PC-3 (cell line): ENCODE measurements around the gene ZNF512B. TPM values are rescaled to one million over a fixed set of nuclear protein-coding genes. Genes with fewer than 3 reads are reported as not detected.

Source experiments
- ATAC-seq: fragments of 200-7000 bp; cut with Tn5 transposase; 2 replicates; pipeline ENCODE4 v1.9.1; 2020; ENCODE audit warnings: mild to moderate bottlenecking, moderate library complexity
- BruUV-seq: library from RNA; stranded (reverse); fragments of 400-500 nt; replicated peaks from 2 replicates; lab custom pipeline; 2021; lab: Mats Ljungman, UMichigan
- CTCF ChIA-PET: fragments of 300-600 bp; sonication (Branson Sonifier 250); formaldehyde crosslinking; loops from one replicate; lab custom pipeline; 2022; ENCODE audit warnings: antibody characterized with exemption; lab: Charles Lee
- POLR2A ChIA-PET: fragments of 300-600 bp; sonication (Branson Sonifier 250); formaldehyde crosslinking; loops from one replicate; lab custom pipeline; 2022; ENCODE audit warnings: antibody characterized with exemption; ENCODE audit not compliant: unreplicated experiment; lab: Charles Lee
- DNase-seq: peaks from one replicate; pipeline ENCODE4 v3.0.0-alpha.2; 2015
- H2AFZ ChIP-seq: fragments of 300-600 bp; sonication (generic); 2 replicates; pipeline ENCODE4 v1.6.0; 2016; ENCODE audit warnings: antibody characterized with exemption, low read length
- H3F3A ChIP-seq: fragments of 300-600 bp; sonication (generic); one replicate; pipeline ENCODE4 v1.6.0; 2017; ENCODE audit warnings: antibody characterized with exemption, low read length, control low read depth, mild to moderate bottlenecking; ENCODE audit not compliant: unreplicated experiment
- H3K27ac ChIP-seq: fragments of 300-600 bp; sonication (generic); 2 replicates; pipeline ENCODE4 v1.5.1; 2016; ENCODE audit warnings: mild to moderate bottlenecking, low read length
- H3K27me3 ChIP-seq: fragments of 300-600 bp; sonication (generic); 2 replicates; pipeline ENCODE4 v1.6.1; 2016; ENCODE audit warnings: low read length, mixed read lengths
- H3K36me3 ChIP-seq: fragments of 300-600 bp; sonication (generic); 2 replicates; pipeline ENCODE4 v1.6.1; 2016; ENCODE audit warnings: low read depth, mixed run types, low read length, mixed read lengths
- H3K4me1 ChIP-seq: fragments of 300-600 bp; sonication (generic); 2 replicates; pipeline ENCODE4 v1.5.1; 2016; ENCODE audit warnings: low read length; ENCODE audit not compliant: insufficient read depth
- H3K4me2 ChIP-seq: fragments of 300-600 bp; sonication (generic); 2 replicates; pipeline ENCODE4 v1.6.0; 2016; ENCODE audit warnings: low read length
- H3K4me3 ChIP-seq: fragments of 300-600 bp; sonication (generic); 2 replicates; pipeline ENCODE4 v1.5.1; 2016; ENCODE audit warnings: mild to moderate bottlenecking, low read length, mixed read lengths
- H3K79me2 ChIP-seq: fragments of 300-600 bp; sonication (generic); 2 replicates; pipeline ENCODE4 v1.6.1; 2017; ENCODE audit warnings: low read length, mixed read lengths
- H3K9ac ChIP-seq: fragments of 300-600 bp; sonication (generic); 2 replicates; pipeline ENCODE4 v1.6.0; 2016; ENCODE audit warnings: mild to moderate bottlenecking, low read length
- H3K9me2 ChIP-seq: fragments of 300-600 bp; sonication (generic); replicated peaks from 2 replicates; pipeline ENCODE4 v1.6.1; 2016; ENCODE audit warnings: mixed run types, low read length, mixed read lengths
- H3K9me3 ChIP-seq: fragments of 300-600 bp; sonication (generic); 2 replicates; pipeline ENCODE4 v1.6.1; 2016; ENCODE audit warnings: low read length, mixed read lengths
- H4K20me1 ChIP-seq: fragments of 300-600 bp; sonication (generic); 2 replicates; pipeline ENCODE4 v1.6.1; 2016; ENCODE audit warnings: low read length, mixed read lengths
- EZH2 ChIP-seq: fragments of 300-600 bp; sonication (generic); IDR thresholded peaks from one replicate; pipeline ENCODE4 v1.6.1; 2017; ENCODE audit warnings: antibody characterized with exemption, mild to moderate bottlenecking, low read length; ENCODE audit not compliant: unreplicated experiment
- EZH2phosphoT487 ChIP-seq: fragments of 300-600 bp; sonication (generic); IDR thresholded peaks from 2 replicates; pipeline ENCODE4 v1.6.1; 2018; ENCODE audit warnings: mild to moderate bottlenecking, antibody characterized with exemption, low read length, borderline replicate concordance
- intact Hi-C: fragments of 100-400 bp; cut with micrococcal nuclease; formaldehyde crosslinking; loops from 2 replicates; pipeline ENCODE4 v1.9.0; 2023
- total RNA-seq: library from RNA; depleted of rRNA; stranded (reverse); fragments of >200 nt; gene quantifications from 2 replicates; pipeline ENCODE4 v1.2.3, GENCODE V29; 2014
- TF ChIP-seq, protein P1 (sequence below): fragments of 300-600 bp; sonication (generic); conservative IDR thresholded peaks from 2 replicates; pipeline ENCODE4 v1.5.1; 2017; ENCODE audit warnings: antibody characterized with exemption, low read depth, mild to moderate bottlenecking, low read length

ZNF512B gene
- total RNA-seq, 1 experiment from 2014 or later, result 18.0 TPM

DNA sequence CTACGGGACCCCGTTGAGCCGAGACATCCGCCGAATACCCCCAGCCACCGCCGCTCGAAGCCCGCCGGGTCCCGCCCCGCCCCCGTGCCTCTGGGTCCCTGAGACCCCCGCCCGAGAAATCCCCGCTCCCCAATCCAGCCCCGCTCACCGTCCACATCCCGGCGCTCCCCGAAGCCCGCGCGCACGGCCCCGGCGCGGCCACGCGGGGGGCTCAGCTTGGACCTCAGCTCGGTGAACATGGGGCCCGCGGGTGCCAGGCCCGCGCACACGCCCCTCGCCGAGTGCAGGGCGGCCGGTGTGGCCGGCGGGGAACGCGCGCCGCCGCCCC is 9.5 kb upstream of the ZNF512B start:
- peaks cover 4% of the 10 kb centered on the region; the same call in 1 of the 2 replicates for H3K36me3 ChIP-seq
- no peaks in the 10 kb centered on the region for H3K27me3 ChIP-seq
- H3K27ac ChIP-seq, result peak overlapping the region; percentile 46
- peaks cover 31% of the 10 kb centered on the region for H3K79me2 ChIP-seq
- H2AFZ ChIP-seq, result peak overlapping the region; percentile 90
- DNase-seq (no peak), ATAC-seq (no peak)
- H3K9me2 ChIP-seq, result no peaks in the 10 kb centered on the region
- peak overlapping the region; percentile 97 for H3K4me2 ChIP-seq
- H4K20me1 ChIP-seq, result no peaks in the 10 kb centered on the region
- H3K9me3 ChIP-seq, result no peaks in the 10 kb centered on the region
- CTCF ChIA-PET, result no interaction called here
- H3K4me3 ChIP-seq, result peak overlapping the region; percentile 80
- intact Hi-C loops, result no loop called here
- H3K9ac ChIP-seq, result peak overlapping the region; percentile 73
- H3K4me1 ChIP-seq, result peaks cover 28% of the 10 kb centered on the region
- no TSS peak for BruUV-seq
- TF ChIP-seq EZH2phosphoT487, result no peak
- TF ChIP-seq, protein P1, sequence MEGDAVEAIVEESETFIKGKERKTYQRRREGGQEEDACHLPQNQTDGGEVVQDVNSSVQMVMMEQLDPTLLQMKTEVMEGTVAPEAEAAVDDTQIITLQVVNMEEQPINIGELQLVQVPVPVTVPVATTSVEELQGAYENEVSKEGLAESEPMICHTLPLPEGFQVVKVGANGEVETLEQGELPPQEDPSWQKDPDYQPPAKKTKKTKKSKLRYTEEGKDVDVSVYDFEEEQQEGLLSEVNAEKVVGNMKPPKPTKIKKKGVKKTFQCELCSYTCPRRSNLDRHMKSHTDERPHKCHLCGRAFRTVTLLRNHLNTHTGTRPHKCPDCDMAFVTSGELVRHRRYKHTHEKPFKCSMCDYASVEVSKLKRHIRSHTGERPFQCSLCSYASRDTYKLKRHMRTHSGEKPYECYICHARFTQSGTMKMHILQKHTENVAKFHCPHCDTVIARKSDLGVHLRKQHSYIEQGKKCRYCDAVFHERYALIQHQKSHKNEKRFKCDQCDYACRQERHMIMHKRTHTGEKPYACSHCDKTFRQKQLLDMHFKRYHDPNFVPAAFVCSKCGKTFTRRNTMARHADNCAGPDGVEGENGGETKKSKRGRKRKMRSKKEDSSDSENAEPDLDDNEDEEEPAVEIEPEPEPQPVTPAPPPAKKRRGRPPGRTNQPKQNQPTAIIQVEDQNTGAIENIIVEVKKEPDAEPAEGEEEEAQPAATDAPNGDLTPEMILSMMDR, result no peak
- POLR2A ChIA-PET, result no interaction called here
- H3F3A ChIP-seq, result peaks cover 3% of the 10 kb centered on the region

DNA sequence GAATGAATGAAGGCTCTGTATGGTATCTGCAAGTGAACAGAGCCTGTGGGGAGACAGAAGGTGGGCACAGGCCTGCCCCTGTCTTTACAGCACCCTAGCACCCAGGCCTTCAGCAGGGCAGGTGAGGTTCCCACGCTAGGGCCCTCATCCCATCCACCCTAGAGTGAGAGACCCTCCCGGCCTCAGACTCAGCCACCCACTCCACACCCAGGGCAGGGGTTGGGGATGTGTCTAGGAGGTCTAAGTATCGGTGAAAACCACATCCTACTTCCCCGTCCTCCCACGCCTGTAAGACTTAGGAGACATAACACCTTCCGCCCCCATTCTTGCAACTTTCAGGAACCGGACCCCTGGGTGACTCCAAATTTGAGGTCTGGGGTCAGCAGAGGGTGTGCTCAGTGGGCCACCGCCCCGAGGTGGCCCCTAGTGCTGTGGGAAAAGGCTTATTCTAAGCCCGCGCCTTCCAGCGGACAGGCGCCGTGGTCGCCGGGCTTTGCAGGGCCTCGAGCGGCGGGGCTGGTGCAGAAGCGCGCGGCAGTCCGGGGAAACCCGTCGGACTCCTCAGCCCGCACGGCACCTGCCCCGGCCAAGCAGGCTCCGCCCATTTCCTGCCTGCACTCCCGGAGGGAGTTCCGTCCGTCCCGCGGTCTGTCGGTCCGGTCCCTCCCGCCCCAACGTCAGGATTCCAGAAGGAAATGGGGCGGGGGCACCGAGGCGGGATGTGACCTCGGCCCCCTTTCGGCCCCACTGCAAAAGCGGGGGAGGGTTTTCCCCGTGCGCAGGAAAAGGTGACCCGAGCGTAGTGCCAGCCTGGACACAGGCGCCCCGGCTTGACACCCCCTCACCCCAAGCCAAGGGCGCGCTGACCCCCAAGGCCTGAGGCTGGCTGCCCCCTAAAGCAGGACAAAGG is 8.8 kb upstream of the ZNF512B start:
- Histone ChIP-seq H4K20me1 (no peaks in the 10 kb centered on the region), H3K4me1 (peaks cover 28% of the 10 kb centered on the region), H2AFZ (peak overlapping the region; percentile 90), H3K9ac (peak overlapping the region; percentile 73), H3K36me3 (peaks cover 4% of the 10 kb centered on the region; the same call in 1 of the 2 replicates), H3K27ac (peak overlapping the region; percentile 46), H3F3A (peaks cover 3% of the 10 kb centered on the region), H3K4me2 (peak overlapping the region; percentile 97), H3K9me3 (no peaks in the 10 kb centered on the region), H3K4me3 (peak overlapping the region; percentile 80), H3K9me2 (no peaks in the 10 kb centered on the region), H3K79me2 (peaks cover 25% of the 10 kb centered on the region), H3K27me3 (no peaks in the 10 kb centered on the region)
- DNase-seq (peak; percentile 92), ATAC-seq (peak; percentile 53)
- CTCF ChIA-PET, result no interaction called here
- intact Hi-C loops, result no loop called here
- POLR2A ChIA-PET, result no interaction called here
- TSS peak; percentile 25 for BruUV-seq
- TF ChIP-seq, protein P1, result no peak
- TF ChIP-seq EZH2phosphoT487 (no peak), EZH2 (no peak)
